GM21390 (cell line): Measurements from ENCODE around the gene ASIC3.

Experiments used
- ATAC-seq: cut with Tn5 transposase; IDR thresholded peaks from one replicate; pipeline ENCODE4 v1.9.1; 2021; ENCODE audit not compliant: unreplicated experiment

Gene ASIC3

GRCh38 chr7:151083071-151083823, 34.9 kb downstream of the ASIC3 start, which contains the start of gene TMUB1:
Gene TMUB1 (minus strand): TSS chr7:151083493. CDS start chr7:151082563, 930 bp downstream.
- peak; percentile 51 for ATAC-seq

GRCh38 chr7:151083824-151084160, 35.5 kb downstream of the ASIC3 start:
- no peak for ATAC-seq

DNA sequence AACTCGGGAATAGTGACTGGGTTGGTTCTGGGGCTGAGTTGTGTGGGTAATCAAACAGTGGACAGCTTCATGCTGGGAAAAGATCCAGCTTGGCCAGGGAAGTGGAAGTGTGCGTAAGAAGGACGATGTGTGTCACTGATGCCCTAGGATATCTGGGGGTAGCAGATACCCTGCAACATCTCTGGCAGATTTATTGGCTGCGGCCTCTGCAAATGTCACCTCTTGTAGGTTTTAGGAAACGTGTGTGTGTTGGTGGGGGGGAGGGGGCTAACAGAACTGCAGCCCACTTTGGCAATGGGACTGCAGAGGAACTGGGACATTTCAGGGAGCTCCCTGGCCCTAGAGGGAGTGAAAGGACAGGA, 37.0 kb downstream of the ASIC3 start:
- ATAC-seq, result no peak

DNA sequence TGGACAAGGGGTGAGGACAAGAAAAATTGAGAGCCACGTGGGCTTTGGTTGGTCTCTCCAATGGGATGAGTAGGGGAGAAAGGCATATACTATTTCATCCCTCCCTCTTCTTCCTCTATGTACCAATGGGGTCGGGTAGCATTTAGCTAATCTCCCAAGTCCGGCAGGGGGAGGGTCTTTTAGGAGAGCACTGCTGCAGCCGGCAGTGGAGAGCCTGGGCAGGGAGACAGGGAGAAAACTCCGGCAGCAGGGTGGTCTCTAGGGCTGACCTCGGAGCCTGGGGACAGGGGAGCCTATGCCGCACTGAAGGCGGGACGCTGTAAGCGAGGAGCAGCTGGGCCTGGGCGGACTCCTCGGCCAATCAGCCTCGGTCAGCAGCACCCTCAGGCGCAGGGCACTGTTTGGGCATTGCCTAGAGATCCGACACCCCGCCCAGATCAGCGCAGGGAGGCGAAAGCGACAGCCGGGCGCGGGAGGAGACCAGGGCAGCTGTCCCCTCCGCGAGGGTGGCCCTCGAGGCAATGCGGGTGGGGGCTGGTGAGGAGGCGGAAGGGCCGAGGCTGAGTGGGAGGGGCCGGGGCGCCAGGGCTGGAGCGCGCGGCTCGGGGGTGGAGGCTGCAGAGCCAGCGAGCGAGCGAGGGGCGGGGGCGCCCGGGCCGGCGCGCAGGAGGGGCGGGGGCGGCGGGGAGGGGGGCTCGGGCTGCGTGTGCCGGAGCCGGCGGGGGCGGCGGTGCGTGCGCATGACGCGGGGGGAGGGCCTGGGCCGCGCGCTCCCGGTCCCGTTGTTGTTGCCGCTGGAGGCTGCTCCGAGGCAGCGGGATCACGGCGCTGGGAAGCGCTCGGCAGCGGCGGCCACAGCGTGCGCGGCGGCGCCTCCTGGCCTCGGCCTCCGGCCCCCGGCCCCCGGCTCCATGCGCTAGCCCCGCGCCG, 37.6 kb downstream of the ASIC3 start, which contains the start of gene AGAP3:
AGAP3 (plus strand) TSS at position 785 of the 930 bp plus-strand sequence. CDS start 267 bp downstream, outside the sequence.
- ATAC-seq, result peak; percentile 39

- peak; percentile 0 for ATAC-seq
Observed at GRCh38 chr7:151086802-151087244, 38.5 kb downstream of the ASIC3 start.

- ATAC-seq, result peak; percentile 18
Observed at GRCh38 chr7:151087245-151088018, 39.1 kb downstream of the ASIC3 start.

GRCh38 chr7:151088019-151088855, 39.9 kb downstream of the ASIC3 start:
- no peak for ATAC-seq

DNA sequence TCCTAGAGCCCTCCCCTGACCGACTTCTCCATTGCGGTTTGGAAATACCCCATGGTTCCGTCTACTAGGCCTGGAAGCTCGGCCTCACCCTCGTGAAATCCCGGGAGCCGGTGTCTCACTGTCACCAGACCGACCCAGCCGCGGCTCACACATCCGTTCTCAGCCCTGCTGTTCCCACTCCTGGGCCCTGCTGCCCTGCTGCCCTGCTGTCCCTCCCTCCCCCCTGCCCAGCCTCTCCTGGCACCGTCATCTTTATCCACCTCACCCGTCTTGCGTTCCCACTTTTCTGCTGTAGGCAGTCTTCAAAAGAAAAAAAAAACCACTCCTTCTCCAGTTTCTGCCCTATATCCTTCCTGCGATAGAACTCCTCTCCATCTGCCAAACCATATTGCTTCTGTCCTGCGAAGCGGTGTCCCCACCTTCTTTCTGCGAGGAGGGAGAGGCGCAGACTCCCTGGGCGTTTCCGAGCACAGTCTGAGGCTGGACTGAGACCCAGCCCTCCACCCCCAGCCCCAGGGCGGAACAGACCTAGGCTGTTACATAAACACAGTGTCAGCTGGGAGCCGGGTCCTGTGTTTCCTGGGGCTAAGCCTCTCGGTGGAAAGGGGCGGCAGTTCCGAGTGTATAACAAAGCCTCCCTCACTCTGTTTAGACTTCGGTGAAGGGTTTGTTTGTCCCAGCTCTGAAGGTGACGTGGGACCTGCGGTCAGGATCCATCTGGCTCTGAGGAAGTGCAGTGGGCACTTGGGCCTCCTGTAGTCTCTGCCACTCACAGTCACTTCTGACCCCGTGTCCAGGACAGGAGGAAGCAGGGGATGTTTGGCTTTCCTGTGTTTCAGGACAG, 40.7 kb downstream of the ASIC3 start:
- ATAC-seq, result no peak

- ATAC-seq, result no peak
Observed at GRCh38 chr7:151089893-151090730, 41.8 kb downstream of the ASIC3 start.

DNA sequence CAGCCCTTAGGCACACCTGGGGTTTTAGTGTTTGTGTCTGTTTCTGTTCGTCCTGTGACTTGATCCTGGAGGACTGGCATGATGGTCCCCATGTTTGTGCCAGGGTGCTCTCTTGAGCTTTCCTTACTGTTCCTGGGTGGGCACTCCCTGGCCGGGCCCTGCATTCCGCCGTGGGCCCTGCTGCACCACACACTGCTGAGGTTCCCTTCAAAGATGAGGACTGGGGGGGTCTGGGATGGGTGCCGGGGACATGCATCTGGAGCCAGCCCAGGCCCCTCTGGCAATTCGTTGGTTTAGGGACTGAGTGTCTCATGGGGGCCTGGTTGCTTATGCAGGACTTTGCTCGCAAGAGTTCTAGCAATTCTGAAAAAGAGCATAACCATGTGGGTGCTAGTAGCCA, 42.7 kb downstream of the ASIC3 start:
- no peak for ATAC-seq

DNA sequence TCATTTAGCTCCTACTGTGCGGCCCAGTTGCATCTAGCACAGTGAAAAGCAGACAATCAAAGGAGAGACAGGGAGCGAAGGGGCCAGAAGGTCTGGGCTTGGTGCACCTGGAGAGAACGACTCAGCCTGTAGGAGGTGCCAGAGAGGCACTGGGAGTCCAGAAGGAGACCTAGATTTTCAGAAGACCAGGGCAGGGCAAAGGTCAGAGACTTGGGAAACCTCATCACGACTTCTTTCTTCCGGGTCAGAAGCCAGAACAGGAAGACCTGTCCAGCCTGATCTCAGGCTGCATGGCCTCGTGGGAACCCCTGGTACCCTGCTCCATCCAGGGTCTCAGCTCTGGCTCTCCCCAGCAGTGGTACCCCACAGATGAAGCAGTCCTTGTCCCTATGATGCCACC, 43.1 kb downstream of the ASIC3 start:
- ATAC-seq, result no peak

- no peak for ATAC-seq
Observed at GRCh38 chr7:151091988-151092387, 43.7 kb downstream of the ASIC3 start.

DNA sequence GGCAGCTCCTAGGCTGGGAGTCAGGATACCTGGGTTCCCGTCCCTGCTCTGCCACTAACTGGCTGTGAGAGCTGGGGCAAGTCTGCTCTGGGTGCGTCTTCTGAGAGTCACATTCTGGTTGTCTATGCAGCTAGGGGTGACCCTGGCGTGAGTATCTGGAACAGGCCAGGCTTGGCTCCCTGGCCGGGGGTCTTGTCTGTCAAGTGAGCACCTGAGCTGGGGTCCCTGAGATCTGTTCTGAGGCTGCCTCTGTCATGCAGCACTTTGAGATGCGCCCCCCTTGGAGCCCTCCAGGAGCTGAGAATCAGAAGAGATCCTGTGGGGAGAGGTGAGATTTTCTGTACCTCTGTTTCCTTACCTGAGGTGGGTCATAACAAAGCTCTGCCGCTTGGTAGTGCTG, 45.4 kb downstream of the ASIC3 start:
- ATAC-seq, result no peak

DNA sequence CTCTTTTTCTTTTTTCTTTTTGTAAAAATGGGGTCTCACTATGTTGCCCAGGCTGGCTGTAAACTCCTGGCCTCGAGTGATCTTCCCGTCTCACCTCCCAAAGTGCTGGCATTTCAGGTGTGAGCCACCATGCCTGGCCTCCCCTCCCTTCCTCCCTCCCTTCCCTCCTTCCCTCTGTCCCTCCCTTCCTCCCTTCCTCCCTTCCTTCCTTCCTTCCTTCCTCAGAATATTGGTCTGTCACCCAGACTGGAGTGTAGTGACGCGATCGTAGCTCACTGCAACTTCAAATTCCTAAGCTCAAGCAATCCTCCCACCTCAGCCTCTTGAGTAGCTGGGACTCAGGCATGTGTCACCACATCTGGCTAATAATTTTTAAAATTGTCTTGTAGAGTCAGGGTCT, 46.3 kb downstream of the ASIC3 start:
- no peak for ATAC-seq

DNA sequence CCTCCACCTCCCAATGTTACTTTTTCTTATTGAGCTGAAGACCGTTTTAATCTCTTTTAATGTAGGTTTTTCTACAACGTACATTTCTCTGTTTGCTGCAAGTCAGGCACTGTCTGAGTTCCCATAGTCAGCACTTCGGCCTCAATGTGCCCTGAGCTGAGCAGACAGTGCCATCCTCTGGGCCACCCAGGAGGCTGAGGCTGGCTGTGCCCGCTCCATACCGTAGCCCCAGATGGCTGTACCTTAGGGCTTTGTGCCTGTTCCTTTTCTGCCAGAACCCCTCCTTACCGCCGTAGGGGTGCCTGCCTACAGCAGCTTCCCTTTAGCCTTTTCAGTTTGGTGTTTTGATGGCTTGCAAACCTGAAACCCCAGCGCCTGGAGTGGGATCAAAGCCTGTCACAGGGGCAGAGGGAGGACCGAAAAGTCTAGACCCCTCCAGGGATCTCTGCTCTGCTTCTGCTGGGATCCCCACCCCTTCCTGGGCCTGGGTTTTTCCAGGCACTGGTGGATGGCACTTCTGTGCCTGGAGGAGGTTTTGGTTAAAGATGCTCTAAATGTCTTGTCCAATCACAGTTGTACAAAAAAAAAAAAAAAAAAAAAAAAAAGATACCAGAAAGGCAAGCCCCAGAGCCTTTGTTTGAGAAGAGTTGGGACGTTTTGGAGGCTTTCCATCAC, 46.9 kb downstream of the ASIC3 start:
- no peak for ATAC-seq

- no peak for ATAC-seq
Observed at GRCh38 chr7:151095828-151096475, 47.6 kb downstream of the ASIC3 start.

DNA sequence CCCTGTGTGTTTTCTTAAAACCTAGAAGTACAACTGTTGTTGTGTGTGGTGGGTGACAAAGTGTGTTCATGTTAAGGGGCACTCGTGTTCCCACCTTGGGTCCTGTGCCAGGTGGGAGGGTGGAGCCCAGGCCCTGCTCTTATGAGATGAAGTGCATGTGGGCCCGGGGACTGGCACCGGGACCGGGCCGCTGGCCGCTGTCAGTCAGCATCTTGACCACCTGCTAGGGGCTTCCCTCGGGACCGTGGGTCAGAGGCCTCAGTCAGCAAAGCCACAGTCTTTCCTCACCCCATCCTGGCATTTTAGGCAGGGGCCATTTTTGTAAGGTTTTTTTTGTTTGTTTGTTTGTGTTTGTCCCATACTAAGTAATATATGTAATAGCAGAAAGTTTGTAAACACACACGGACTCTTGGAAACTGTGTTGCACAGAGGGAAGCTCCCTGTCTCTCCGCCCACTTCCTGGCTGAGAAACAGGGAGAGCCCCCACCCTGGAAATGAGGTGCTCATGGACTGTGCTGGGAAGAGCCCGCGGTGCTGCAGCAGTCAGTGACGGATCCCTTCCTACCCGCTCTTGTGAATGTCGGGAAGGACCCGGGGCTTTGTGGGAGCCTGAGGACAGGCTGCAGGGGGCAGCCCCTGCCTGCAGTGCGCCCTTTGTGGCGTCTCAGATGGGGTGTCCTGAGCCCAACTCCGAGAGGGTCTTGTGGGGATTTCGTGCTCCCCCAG, 51.3 kb downstream of the ASIC3 start:
- ATAC-seq, result no peak
